CD14-positive monocyte (primary cell): ENCODE results near the gene CARD19. TPM values are rescaled to one million over a fixed set of nuclear protein-coding genes. Genes with fewer than 3 reads are reported as not detected.

Source experiments
- DNase-seq, 3 donors: peaks; one replicate each; pipeline ENCODE4 v3.0.0-alpha.2; 2011 to 2022
- H2AFZ ChIP-seq: 2 replicates; pipeline ENCODE4 v1.6.0; 2012; ENCODE audit warnings: mild to moderate bottlenecking, low read depth, low read length, inconsistent platforms; ENCODE audit not compliant: insufficient read depth, poor library complexity, severe bottlenecking
- H3K27ac ChIP-seq, 2 donors: 1 replicate in 1 of 2; 2 replicates in 1 of 2; pipeline ENCODE4 v1.5.1; 2012 to 2013; ENCODE audit warnings: low read length in 2 of 2, control low read depth in 1 of 2, inconsistent platforms in 1 of 2, low read depth in 1 of 2, mild to moderate bottlenecking in 1 of 2
- H3K27me3 ChIP-seq, 2 donors: one replicate each; pipeline versions ENCODE4 v1.6.0 to v1.6.1; 2011 to 2013; ENCODE audit warnings: low read length in 2 of 2; ENCODE audit not compliant: control insufficient read depth in 2 of 2, insufficient read depth in 2 of 2
- H3K36me3 ChIP-seq, 2 donors: replicated peaks in 1 of 2; 1 replicate in 1 of 2; 2 replicates in 1 of 2; pipeline versions ENCODE4 v1.5.1 to v1.6.1; 2012 to 2013; ENCODE audit warnings: low read length in 2 of 2, control low read depth in 1 of 2, inconsistent platforms in 1 of 2, mild to moderate bottlenecking in 1 of 2; ENCODE audit not compliant: insufficient read depth in 2 of 2, control insufficient read depth in 1 of 2
- H3K4me1 ChIP-seq, 2 donors: 1 replicate in 1 of 2; 2 replicates in 1 of 2; pipeline versions ENCODE4 v1.5.1 to v1.6.1; 2012 to 2013; ENCODE audit warnings: low read length in 2 of 2, control low read depth in 1 of 2, inconsistent platforms in 1 of 2, mild to moderate bottlenecking in 1 of 2, moderate library complexity in 1 of 2; ENCODE audit not compliant: insufficient read depth in 2 of 2, control insufficient read depth in 1 of 2
- H3K4me2 ChIP-seq: replicated peaks from 2 replicates; pipeline ENCODE3; 2012; ENCODE audit warnings: low read length, moderate library complexity, mild to moderate bottlenecking; ENCODE audit not compliant: poor library complexity, severe bottlenecking; ENCODE audit errors: extremely low read depth
- H3K4me3 ChIP-seq, 3 experiments: fragments of 200-600 bp in 1 of 3; sonication (generic) in 1 of 3; replicated peaks in 1 of 3; 1 replicate in 2 of 3; 2 replicates in 1 of 3; pipeline ENCODE4 v1.5.1; 2011 to 2013; ENCODE audit warnings: low read length in 3 of 3, mild to moderate bottlenecking in 3 of 3, control low read depth in 2 of 3, low read depth in 2 of 3, inconsistent platforms in 1 of 3, moderate library complexity in 1 of 3
- H3K79me2 ChIP-seq: 2 replicates; pipeline ENCODE4 v1.6.0; 2012; ENCODE audit warnings: mild to moderate bottlenecking, control low read depth, inconsistent platforms, low read length, moderate library complexity; ENCODE audit not compliant: insufficient read depth
- H3K9ac ChIP-seq: 2 replicates; pipeline ENCODE4 v1.6.0; 2017; ENCODE audit warnings: low read length, mild to moderate bottlenecking; ENCODE audit not compliant: insufficient read depth, poor library complexity, severe bottlenecking
- H3K9me3 ChIP-seq, 2 donors: replicated peaks in 1 of 2; 1 replicate in 1 of 2; 2 replicates in 1 of 2; pipeline versions ENCODE4 v1.5.1 to v1.6.1; 2012 to 2013; ENCODE audit warnings: low read length in 2 of 2, control low read depth in 1 of 2; ENCODE audit not compliant: control insufficient read depth in 1 of 2, insufficient read depth in 1 of 2
- H4K20me1 ChIP-seq: 2 replicates; pipeline ENCODE4 v1.6.0; 2012; ENCODE audit warnings: mild to moderate bottlenecking, low read length, control low read depth, moderate library complexity; ENCODE audit not compliant: insufficient read depth
- H3K27ac Mint-ChIP-seq, 7 donors: one replicate each; pipeline ENCODE4 v1.8.0; 2020; ENCODE audit warnings: mild to moderate bottlenecking in 7 of 7, mixed read lengths in 7 of 7, moderate library complexity in 6 of 7, inconsistent platforms in 2 of 7
- H3K27me3 Mint-ChIP-seq, 3 donors: one replicate each; pipeline ENCODE4 v1.8.0; 2021 to 2022; ENCODE audit warnings: low read depth in 3 of 3, mild to moderate bottlenecking in 3 of 3, mixed read lengths in 3 of 3, moderate library complexity in 3 of 3, inconsistent platforms in 1 of 3
- H3K36me3 Mint-ChIP-seq, 2 donors: one replicate each; pipeline ENCODE4 v1.8.0; 2020; ENCODE audit warnings: mixed read lengths in 2 of 2, inconsistent platforms in 1 of 2, mild to moderate bottlenecking in 1 of 2
- H3K4me1 Mint-ChIP-seq: one replicate; pipeline ENCODE4 v1.8.0; 2020; ENCODE audit warnings: mild to moderate bottlenecking, mixed read lengths
- H3K4me3 Mint-ChIP-seq, 2 donors: one replicate each; pipeline ENCODE4 v1.8.0; 2020; ENCODE audit warnings: mild to moderate bottlenecking in 2 of 2, mixed read lengths in 2 of 2, moderate library complexity in 1 of 2
- H3K9me3 Mint-ChIP-seq, 7 donors: one replicate each; pipeline ENCODE4 v1.8.0; 2020 to 2022; ENCODE audit warnings: mixed read lengths in 7 of 7, mild to moderate bottlenecking in 6 of 7, moderate library complexity in 6 of 7, inconsistent platforms in 2 of 7
- CTCF ChIP-seq: fragments of 200-600 bp; IDR thresholded peaks from one replicate; pipeline ENCODE4 v1.8.0; 2022; ENCODE audit warnings: antibody characterized with exemption, mild to moderate bottlenecking
- WGBS: methylation state at CpG from one replicate; pipeline ENCODE4 v1.1.5; 2013; ENCODE audit warnings: missing lambda C conversion rate; ENCODE audit not compliant: insufficient coverage; 5-methylcytosine and 5-hydroxymethylcytosine counted together
- intact Hi-C, 2 donors: fragments of 100-400 bp; cut with micrococcal nuclease; formaldehyde crosslinking; loops; one replicate each; pipeline versions ENCODE4 v1.15.0 to v1.15.1; 2023
- polyA plus RNA-seq, 3 donors: library from polyadenylated mRNA; depleted of rRNA in 1 of 3; unstranded in 2 of 3; stranded (reverse) in 1 of 3; fragments of 300-500 nt in 2 of 3; fragments of >200 nt in 1 of 3; fragmentation: Illumina TruSeq in 2 of 3; gene quantifications; 1 replicate in 2 of 3; 2 replicates in 1 of 3; pipeline ENCODE4 v1.2.3, GENCODE V29; 2012 to 2021

The CARD19 gene
- polyA plus RNA-seq, 3 donors: 130 to 506 (median 137) TPM

GRCh38 chr9:93076101-93076791 lies 19.8 kb upstream of the CARD19 start:
- Mint-ChIP-seq H3K27ac (no peak overlapping the region), H3K27me3 (peaks cover 0 to 2% (median 2%) of the 10 kb centered on the region in 3 donors), H3K9me3 (peaks cover 0 to 2% (median 0%) of the 10 kb centered on the region in 7 donors), H3K4me1 (peaks cover 3% of the 10 kb centered on the region), H3K4me3 (no peak overlapping the region), H3K36me3 (peaks cover 24 to 42% of the 10 kb centered on the region in 2 donors)
- H3K4me2 ChIP-seq: no peak overlapping the region
- no peaks in the 10 kb centered on the region for H3K9me3 ChIP-seq
- no peaks in the 10 kb centered on the region for H3K79me2 ChIP-seq
- intact Hi-C loops: no loop called here
- peaks cover 9% of the 10 kb centered on the region for H4K20me1 ChIP-seq
- no peaks in the 10 kb centered on the region for H3K4me1 ChIP-seq
- no peak overlapping the region for H3K4me3 ChIP-seq
- H3K27ac ChIP-seq: no peak overlapping the region
- no peak for DNase-seq
- H3K9ac ChIP-seq: no peak overlapping the region
- no peaks in the 10 kb centered on the region for H3K27me3 ChIP-seq
- WGBS: 90% methylated on average over 7 of the region's 12 CpGs
- H3K36me3 ChIP-seq: peaks cover 3 to 38% of the 10 kb centered on the region in 2 donors
- TF ChIP-seq CTCF: no peak
- no peak overlapping the region for H2AFZ ChIP-seq

- peaks cover 3% of the 10 kb centered on the region for H3K4me1 Mint-ChIP-seq
- H3K27me3 Mint-ChIP-seq: peaks cover 0 to 2% (median 2%) of the 10 kb centered on the region in 3 donors
- Histone ChIP-seq H4K20me1 (peaks cover 7% of the 10 kb centered on the region), H3K79me2 (no peaks in the 10 kb centered on the region), H3K36me3 (peaks cover 3 to 43% of the 10 kb centered on the region in 2 donors), H3K27ac (no peak overlapping the region), H3K9me3 (no peaks in the 10 kb centered on the region), H3K4me1 (no peaks in the 10 kb centered on the region), H2AFZ (no peak overlapping the region), H3K27me3 (no peaks in the 10 kb centered on the region), H3K4me2 (no peak overlapping the region), H3K4me3 (no peak overlapping the region), H3K9ac (no peak overlapping the region)
- intact Hi-C loops: no loop called here
- peaks cover 24 to 44% of the 10 kb centered on the region in 2 donors for H3K36me3 Mint-ChIP-seq
- H3K4me3 Mint-ChIP-seq: no peak overlapping the region
- no peaks in the 10 kb centered on the region for H3K9me3 Mint-ChIP-seq
- TF ChIP-seq CTCF: no peak
- H3K27ac Mint-ChIP-seq: no peak overlapping the region
- WGBS: 96% methylated on average over 2 of the region's 2 CpGs
- DNase-seq: no peak
Observed at GRCh38 chr9:93076792-93077128, 19.3 kb upstream of the CARD19 start.
